NCI-H2107 (cell line): Measurements from ENCODE around the gene ANXA11.
A peak's percentile ranks its signal among the peaks of the same experiment; 100 is the strongest.
"Not testable (repeated sequence)": the region's sequence is repeated elsewhere in the genome, so short reads cannot be mapped to it uniquely, and the experiment has no call there.

Experiments used
- DNase-seq: peaks from one replicate; lab custom pipeline; 2025; lab: John Stamatoyannopoulos, UW

The ANXA11 gene

DNA sequence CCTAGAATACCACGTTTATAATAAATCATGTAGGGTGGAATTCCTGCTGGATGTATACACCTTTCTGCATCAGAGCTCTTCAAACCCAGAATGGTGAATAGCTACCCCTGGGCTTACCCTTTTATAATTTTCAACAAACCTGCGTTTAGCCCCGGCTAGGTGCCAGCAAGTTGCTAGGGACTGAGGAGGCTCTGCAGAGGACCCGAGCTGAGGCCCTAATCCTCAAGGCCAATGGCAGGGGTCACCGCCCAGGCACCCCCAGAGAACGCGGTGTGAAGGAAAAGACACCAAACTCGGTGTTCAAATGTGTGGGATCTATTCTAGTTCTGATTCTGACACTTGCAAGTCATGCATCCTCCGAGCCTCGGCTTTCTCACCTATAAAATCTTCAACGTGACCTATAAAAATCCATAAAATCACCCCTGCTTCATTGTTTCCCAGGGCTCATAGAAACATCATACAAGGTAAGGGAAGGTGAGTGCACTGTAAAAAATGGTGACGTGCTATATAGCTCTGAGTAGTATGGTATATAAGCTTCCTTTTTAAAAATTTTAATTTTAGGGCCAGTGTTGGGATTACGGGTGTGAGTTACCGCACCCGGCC, 2.5 kb upstream of the ANXA11 start:
- no peak for DNase-seq

DNA sequence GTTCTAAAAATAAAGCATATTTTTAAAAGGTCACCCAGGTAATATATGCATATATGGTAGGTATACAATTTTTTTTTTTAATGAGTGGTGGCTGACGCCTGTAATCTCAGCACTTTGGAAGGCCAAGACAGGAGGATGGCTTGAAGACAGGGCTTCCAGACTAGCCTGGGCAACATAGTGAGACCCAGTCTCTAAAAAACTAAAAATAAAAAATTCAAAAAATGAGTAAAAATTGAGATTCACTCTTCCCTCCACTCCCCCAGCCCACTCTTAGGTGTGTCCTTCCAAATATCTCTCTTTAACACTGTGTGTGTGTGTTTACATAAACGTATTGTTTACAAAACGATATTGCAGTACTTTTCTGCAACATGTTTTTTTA, 929 bp upstream of the ANXA11 start:
- no peak for DNase-seq

DNA sequence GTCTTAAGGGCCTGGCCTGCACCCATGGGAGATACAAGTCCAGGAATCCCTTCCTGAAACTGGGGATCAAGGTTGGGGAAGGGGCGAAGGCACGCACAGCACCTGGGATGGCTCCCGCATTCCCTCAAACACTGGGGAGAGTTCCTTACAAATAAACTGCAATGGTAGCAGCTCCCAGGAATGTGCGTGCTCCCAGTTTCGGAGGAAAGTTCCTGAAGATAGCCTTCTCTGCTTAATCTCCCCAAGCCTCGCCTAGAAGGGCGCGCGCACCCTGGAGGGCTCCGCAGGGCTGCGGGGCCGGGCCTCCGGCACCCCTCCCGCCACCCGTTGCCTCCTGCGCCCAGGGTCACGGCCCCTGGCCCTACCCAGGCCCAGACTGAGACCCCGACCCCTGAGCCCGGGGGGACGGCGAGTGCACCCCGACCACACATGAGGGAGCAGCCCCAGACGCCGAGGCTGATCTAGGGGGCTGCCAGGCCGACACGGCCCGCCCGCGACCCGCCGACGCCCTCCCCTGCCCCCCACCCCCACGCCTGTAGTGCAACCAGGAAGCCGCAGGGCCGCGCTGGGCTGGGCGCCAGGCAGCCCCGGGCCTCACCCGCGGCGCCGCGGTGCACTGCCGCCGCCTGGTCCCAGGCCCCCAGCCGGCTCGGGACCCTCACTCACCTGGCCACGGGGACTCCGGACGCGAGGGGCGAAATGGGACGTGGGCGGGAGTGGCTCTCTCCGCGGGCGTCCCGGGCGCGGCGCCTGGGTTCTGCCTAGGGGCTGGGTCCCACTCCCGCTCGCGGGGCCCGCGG, 460 bp downstream of the ANXA11 start:
- DNase-seq = no peak

DNA sequence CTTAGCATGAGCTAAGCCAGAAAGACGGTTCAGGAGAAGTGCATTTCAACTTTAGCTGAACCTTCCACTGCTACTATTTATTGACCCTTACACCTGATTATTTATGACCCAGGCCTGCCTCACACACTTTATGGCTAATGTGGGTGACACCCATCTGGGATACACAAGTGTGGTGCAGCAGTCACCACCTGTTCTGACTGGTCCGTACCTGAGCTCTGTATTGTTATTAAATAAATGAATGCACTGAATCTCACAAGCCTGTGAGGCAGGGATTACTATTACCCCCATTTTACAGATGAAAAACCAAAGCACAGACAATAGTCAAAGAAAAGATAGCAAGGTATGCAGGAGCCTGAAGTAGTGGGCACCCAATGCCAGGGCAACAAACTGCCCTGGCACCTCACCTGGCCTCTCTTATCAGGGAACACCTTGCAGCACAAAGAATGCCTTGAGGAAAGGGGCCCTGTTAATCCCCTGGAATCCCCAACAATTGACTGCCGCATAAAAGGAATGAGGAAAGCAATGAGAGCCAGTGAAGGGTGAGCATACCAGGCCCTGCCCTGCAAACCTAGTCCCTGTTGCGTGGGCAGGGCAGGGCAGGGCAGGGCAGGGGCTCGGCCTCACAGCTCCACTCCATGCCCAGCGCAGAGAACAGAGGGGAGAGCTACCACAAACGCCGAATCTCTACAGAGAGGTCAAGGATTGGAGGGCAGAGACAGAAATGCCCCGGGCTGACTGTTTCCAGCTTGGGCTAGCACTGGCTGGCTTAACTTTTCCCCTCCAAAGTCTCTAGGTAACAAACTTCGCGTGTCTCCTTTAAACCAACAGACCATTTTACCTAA, 1.3 kb downstream of the ANXA11 start:
- DNase-seq = no peak

DNA sequence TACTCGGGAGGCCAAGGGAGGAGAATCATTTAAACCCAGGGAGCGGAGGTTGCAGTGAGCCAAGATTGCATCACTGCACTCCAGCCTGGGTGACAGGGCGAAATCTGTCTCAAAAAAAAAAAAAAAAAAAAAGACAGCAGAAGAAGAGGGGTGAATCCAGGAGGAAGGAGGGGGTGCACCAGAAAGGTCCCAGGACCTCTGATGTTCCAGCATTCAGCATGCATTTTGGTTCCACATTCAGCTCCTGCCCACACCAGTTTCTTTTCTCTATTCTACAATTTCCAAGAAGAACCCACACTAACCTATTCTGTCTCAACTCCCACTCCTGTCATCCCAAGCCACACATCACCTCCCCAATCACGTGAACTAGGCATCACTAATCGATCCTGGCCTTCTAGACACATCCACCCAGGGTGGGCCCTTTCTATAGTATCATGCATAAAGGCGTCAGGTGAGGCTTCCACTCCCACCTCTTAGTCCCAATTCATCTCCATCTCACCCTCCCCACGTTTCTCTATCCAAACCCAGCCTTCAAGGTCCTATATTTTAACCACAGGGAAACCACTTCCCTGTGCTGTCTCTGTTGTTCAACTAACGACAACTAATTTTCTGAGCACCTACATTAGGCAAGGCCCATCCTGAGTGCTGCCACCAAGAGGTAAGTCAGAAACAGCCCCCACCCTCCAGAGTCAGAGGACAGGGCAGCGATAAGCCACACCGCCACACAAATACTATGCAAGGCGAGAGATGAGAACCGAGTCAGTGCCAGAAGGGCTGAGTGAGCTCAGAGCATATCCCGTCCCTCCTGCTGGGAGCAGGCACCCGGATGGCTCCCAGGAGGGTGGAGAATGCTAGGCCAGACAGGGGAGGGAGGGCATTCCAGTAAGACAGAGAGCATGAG, 2.2 kb downstream of the ANXA11 start:
- DNase-seq = peak; percentile 54

DNA sequence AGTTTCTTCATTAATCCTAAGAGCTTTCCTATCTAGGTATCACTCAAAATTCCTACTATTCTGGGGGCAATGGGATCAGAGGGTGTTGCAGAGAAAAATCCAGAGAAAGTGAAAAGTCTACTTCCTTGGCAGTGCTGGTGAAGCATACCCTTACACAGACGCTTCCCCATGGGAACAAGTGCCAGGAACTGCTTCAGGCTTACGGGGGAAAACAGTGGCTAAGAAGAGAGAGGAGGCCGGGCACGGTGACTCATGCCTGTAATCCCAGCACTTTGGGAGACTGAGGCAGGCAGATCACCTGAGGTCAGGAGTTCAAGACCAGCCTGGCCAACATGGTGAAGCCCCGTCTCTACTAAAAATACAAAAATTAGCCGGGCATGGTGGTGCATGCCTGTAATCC, 2.8 kb downstream of the ANXA11 start:
- not testable (repeated sequence) for DNase-seq

DNA sequence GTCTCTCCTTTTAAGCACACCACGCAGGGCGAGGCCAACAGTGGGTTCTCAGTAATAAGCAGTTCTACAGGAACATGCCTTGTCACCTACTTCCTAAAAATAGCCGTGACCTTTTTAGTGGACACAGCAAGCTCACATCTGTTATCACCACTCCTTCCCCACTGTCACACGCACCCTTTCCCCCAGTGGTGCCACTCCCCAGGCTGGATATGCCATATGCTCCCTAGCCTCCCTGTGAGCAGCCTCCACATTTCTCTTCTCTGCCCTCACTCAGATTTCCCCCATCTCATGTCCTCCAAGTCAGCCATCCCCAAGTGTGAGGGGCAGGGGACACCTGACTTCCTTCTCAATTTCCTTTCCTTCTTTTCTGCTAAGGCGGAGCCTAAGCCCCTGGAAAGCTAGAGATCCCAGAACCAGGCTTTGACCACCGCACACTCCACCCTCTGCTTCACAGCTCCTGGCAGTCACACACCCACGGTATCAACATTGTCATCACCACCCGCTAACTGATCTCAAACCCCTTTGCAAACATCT, 3.7 kb downstream of the ANXA11 start:
- DNase-seq = no peak

DNA sequence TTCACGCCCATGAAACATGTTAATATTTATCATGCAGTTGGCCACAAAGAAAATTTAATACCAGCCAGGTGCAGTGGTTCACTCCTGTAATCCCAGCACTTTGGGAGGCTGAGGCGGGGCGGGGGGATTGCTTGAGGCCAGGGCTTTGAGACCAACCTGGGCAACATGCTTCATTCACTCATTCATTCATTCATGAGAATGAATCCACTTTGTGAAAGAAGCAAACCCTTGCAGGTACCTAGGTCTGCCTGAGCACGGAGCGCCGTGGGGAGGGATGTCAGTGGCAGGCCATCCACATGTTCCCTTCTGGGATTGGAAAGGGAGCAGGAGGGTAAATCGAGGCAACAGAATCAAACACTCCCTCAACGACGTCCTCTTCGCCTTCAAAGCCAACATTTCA, 4.7 kb downstream of the ANXA11 start:
- no peak for DNase-seq

DNA sequence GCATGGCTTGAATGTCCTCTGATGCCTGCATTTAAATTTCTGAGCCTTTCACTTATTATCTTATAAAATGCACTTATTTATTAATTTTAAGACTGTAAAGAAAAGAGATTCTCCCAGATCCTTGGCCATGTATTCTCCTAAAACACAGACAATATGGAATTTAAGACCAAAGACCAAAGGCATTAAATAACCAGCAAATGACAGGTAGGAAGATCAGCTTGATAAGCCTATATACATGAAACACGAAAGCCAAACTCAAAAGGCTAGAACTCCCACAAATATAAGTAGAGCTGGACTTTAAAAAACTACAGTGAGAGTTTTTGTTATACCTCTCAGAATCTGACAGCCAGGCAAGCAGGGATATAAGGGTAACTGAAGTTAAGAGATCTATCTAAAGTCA, 5.1 kb downstream of the ANXA11 start:
- DNase-seq = no peak

DNA sequence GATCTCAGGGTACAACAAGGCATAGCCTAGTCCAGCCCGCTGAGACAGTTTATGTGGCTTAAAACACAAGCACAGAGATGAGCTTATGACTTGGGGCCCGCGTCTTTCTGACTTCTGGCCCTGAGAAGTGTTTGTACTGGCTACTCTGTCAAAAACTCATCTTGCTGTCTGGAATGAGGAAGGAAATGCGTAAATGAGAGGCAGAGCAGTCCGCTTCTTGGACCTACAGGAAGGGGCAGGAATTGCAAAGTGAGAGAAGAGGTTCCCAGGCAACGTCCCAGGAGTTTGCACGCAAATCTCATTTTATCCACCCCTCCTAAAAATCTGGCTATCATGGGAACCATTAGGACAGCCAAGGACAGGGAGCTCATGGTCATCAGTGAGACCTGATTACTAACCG, 5.5 kb downstream of the ANXA11 start:
- no peak for DNase-seq

DNA sequence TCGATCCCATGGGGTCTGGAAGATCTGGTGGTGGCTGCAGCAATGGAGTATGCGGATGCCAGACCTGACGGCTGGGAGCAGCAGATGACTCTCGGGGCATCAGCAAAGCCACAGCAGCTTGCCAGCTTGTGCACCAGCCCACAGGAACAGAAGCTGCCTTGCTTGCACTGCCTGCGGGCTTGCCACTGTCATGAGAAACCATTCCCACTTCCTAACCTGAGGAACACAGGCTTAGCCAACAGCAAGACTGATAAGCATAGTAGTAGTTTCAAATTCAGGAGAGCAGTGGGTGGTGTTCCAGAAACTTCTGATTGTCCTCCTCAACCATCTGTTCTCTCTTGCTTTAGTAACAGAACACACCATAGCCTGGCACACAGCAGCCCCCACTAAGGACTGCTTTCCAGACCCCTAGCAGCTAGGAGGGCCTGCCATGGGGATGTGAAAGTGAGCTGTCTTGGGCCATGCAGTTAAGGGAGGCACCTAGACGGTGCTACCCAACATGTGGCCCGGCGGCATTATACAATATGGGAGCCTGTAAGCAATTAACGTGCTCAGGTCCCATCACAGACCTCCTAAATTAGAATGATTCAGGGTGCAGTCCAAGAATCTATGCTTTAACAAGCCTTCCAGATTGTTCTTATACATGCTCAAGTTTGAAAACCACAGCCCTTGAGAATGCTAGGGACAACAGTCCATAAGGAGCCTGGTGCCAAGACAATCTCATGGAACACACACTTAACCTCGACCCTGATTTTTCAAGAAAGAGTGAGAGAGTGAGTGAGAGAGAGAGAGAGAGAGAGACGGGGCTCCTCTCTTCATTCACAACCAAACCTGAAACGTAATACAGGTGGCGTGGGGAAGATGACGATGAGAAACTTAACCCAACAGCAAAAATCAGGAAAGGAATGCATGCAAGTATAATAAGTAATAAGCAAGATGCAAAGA, 7.1 kb downstream of the ANXA11 start:
- DNase-seq = no peak

DNA sequence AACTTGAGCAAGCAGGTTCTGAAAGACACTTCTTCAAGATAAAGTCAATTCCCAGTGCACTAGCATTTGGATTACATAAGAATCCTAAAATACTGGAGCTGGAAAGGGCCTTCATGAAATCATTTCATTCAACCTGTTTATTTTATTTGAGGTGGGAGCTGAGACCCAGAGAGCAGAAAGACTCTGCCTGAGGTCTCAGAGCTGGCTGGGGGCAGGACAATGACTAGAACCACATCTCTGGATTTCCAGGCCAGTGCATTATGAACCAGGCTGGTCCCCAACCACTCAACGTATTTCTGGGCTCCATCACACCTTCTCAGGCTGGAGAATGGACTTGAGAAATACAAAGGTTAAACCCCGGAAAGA, 8.4 kb downstream of the ANXA11 start:
- DNase-seq = no peak

DNA sequence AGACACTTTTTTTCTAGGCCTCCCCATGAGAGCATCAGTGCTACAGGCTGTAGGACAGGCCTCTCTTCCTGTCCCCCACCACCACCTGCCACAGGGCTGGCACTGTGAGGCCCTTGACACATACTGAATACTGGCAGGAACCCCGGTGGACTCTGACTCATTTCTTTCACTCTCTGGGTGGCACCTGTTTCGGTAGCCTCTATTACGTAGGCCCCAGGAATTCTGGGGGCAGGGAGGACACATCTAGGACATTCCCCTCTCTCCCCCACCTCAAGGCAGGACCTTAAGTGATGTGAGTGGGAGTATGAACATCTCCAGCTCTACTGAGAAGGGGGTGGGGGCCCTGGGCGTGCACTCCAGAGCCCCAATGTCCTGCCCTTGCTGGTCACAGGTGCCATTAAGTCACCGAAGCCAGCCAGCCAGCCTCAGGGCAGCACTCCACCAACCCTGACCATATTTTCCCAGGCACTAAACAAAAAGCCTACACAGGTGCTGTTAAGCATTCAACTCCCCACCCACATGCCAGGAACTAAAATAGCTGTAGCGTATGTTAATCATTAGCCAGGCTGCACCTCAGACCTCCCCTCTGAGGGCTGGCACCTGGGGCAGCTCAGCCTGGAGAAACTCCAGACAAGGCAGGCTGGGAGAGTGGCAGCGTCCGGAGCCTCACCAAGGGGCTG, 8.9 kb downstream of the ANXA11 start:
- DNase-seq = peak; percentile 19

DNA sequence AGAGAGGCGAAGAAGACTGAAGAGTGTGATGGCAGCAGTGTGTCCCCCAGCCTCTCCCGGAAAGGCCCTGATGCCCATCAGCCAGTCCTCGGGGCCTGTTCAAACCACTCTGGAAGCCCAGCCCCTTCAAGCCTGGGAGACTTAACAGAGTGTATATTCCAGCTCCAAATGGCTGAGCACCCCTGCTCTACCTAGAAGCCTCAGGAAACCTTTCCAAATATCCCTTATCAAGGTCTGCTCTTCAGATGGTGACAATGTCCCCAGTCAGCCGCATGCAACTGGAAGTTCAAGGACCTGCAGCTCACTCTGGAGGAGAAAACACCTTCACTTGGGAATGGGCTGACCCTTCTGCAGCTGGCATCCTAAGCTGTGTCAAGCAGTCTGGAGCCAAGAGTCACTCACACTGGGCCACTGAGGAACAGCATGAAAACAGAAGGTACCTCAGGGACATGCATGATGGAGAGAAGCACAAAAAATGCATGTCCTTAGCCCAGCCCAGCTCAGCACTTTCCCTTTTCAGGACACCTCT, 10.2 kb downstream of the ANXA11 start:
- no peak for DNase-seq

DNA sequence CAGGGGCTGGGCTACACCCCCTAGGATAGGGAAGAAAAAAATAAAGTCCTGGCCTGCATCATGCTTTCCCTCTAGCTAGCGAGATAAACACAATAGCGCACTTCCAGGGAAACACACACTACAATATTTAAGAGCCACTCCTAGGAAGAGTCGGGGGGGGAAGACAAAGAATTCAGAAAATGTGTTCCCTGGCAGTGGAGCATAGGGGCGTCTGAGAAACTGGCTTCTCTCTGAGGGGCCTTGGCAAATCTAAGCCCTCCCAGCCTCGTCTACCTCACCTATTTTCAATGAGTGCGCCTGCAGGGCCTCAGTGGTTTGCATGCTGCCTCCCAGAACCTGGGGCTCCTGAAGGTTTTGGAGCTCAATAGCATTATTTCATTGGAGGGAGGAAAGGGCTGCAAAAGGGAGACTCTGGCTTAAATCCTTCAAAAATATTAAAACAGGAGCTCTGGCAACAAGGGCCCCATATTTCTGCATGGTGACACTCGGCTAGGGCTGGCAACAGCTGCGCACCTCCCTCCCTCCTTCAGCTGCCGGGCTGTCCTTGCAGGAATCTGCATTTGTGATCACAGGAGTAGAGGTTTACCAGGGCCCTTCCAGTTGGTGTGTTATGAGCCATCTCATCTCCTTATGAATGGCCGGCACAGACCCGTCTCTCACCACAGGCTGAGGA, 10.8 kb downstream of the ANXA11 start:
- DNase-seq = no peak

DNA sequence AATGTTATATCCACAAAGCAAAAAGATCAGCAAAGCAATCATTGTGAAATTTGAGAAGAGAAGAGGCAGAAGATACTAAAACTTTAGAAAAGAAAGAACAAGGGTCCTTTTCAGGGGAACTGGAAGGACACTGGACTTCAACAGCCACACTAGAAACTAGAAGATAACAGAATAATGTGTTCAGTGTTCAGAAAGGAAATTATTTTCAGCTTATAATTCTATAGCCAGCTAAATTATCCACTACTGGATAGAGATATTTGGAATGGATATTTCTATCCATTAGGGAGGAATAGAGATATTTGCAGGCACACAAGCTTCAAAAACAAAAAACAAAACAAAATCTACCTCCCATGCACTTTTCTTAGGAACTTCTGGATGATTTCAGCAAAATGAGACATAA, 12.8 kb downstream of the ANXA11 start:
- DNase-seq = no peak

DNA sequence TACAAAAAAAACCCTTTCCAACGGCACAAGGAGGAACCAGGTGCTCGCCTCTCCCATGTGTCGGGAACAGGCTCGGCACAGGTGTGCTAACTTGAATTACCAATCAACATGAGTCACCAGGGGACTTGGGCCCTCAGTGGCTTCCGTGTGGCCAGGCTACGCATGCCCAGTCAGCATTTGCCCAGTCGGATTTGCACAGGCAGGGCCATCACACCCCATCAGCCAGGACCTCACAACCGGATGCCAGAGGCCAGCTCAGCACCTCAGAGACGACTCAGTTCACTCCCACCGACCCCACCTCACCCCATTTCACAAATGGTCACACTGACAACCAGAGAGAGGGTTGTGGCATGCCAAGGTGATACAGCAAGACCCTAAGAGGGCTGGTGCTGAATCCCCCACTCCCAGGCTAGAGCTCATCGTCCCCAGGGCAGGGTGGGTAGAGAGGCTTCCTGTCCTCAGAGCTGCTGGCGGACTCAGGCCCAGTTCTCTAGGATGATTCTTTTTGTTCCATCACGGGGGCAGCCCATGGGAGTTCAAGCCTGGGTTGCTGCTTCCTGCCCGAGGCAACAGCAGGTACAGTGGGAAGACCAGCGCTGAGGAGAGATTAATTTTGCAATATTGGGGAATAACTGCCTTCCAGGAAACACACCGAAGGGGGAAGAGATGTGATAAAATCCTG, 13.6 kb downstream of the ANXA11 start:
- DNase-seq = no peak

DNA sequence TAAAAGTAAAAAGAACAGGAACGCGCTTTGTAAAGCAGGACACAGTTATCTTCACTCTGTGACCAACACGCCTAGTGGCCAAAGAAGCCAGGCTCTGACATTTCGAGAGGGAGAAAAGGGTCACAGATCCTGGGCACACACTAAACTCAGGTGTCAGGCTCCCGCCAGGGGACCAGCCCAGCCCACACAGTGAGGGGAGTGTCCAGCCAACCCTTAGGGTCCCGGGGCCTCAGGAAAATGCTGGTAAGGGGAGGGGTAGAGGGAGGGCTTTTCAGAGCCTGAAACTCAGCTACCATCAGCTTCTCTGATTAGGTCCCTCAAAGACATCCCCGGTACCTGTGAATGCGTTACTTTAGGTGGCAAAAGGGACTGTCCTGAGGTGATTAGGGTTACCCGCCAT, 16.6 kb downstream of the ANXA11 start:
- no peak for DNase-seq
